HG03571 (cell line): Measurements from ENCODE around the gene FBP2.
"Not testable (repeated sequence)": the region's sequence is repeated elsewhere in the genome, so short reads cannot be mapped to it uniquely, and the experiment has no call there.

ENCODE experiments used
- ATAC-seq: cut with Tn5 transposase; IDR thresholded peaks from one replicate; pipeline ENCODE4 v1.9.1; 2021; ENCODE audit not compliant: unreplicated experiment

The FBP2 gene

GRCh38 chr9:94606646-94607422 is 13.2 kb upstream of the FBP2 start:
- ATAC-seq = no peak

- no peak for ATAC-seq
Measured at GRCh38 chr9:94603259-94604160, 9.9 kb upstream of the FBP2 start.

- no peak for ATAC-seq
Measured at GRCh38 chr9:94602666-94603065, 9.0 kb upstream of the FBP2 start.

- no peak for ATAC-seq
Measured at GRCh38 chr9:94600715-94601114, 7.1 kb upstream of the FBP2 start.

- ATAC-seq = no peak
Measured at GRCh38 chr9:94600258-94600657, 6.6 kb upstream of the FBP2 start.

GRCh38 chr9:94599102-94599501 is 5.5 kb upstream of the FBP2 start:
- no peak for ATAC-seq

GRCh38 chr9:94592683-94593082 is 941 bp downstream of the FBP2 start:
- not testable (repeated sequence) for ATAC-seq

GRCh38 chr9:94591876-94592275 is 1.7 kb downstream of the FBP2 start:
- no peak for ATAC-seq

- not testable (repeated sequence) for ATAC-seq
Measured at GRCh38 chr9:94591046-94591545, 2.5 kb downstream of the FBP2 start.

GRCh38 chr9:94588681-94589080 is 4.9 kb downstream of the FBP2 start:
- no peak for ATAC-seq

GRCh38 chr9:94586814-94587213 is 6.8 kb downstream of the FBP2 start:
- ATAC-seq = no peak

GRCh38 chr9:94586316-94586715 is 7.3 kb downstream of the FBP2 start:
- no peak for ATAC-seq

- ATAC-seq = no peak
Measured at GRCh38 chr9:94584555-94584954, 9.1 kb downstream of the FBP2 start.

- ATAC-seq = no peak
Measured at GRCh38 chr9:94581728-94582127, 11.9 kb downstream of the FBP2 start.

- no peak for ATAC-seq
Measured at GRCh38 chr9:94577571-94577970, 16.1 kb downstream of the FBP2 start.

- ATAC-seq = no peak
Measured at GRCh38 chr9:94577036-94577435, 16.6 kb downstream of the FBP2 start.

GRCh38 chr9:94576131-94576530 is 17.5 kb downstream of the FBP2 start:
- ATAC-seq = no peak

- ATAC-seq = no peak
Measured at GRCh38 chr9:94568972-94569712, 24.5 kb downstream of the FBP2 start.

- no peak for ATAC-seq
Measured at GRCh38 chr9:94568250-94568889, 25.3 kb downstream of the FBP2 start.

- ATAC-seq = no peak
Measured at GRCh38 chr9:94567271-94567670, 26.4 kb downstream of the FBP2 start.

- no peak for ATAC-seq
Measured at GRCh38 chr9:94566550-94566949, 27.1 kb downstream of the FBP2 start.
